H4 (cell line): Measurements from ENCODE around the gene TMEM256. TPM values are rescaled to one million over a fixed set of nuclear protein-coding genes. Genes with fewer than 3 reads are reported as not detected.

ENCODE experiments used
- DNase-seq: peaks from one replicate; pipeline ENCODE4 v3.0.0-alpha.2; 2015; ENCODE audit warnings: low spot score
- total RNA-seq: library from RNA; depleted of rRNA; stranded (reverse); fragments of >200 nt; shearing (Covaris generic); gene quantifications from 2 replicates; pipeline ENCODE4 v1.2.3, GENCODE V29; 2014

Gene TMEM256
- total RNA-seq, 1 experiment from 2014 or later, result 76.1 TPM

DNA sequence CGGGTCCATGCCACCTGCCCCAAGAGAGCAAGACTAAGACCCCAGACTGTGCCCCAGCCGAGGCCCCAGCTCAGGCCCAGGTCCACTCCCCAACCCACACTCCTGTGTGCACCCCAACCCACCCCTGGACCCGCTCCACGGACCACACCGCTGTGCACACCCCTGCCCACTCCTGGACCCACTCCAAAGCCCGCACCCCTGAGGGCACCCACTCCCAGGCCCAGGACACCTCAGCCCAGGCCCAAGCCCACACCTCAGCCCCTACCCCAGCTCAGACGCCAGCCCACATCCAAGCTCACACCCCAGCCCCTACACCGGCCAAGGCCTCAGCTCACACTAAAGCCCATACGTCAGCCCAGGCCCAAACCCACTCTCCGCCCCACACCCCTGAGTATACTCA, 25.8 kb upstream of the TMEM256 start:
- no peak for DNase-seq

GRCh38 chr17:7428557-7428956, 24.7 kb upstream of the TMEM256 start, which contains the start of gene SPEM3:
TSS of gene SPEM3 (plus strand) at chr17:7428857. CDS start at chr17:7428903, 46 bp downstream.
- no peak for DNase-seq

GRCh38 chr17:7427549-7427948, 23.7 kb upstream of the TMEM256 start:
- DNase-seq, result no peak

GRCh38 chr17:7426896-7427489, 23.1 kb upstream of the TMEM256 start:
- no peak for DNase-seq

- DNase-seq, result no peak
Measured at GRCh38 chr17:7426203-7426863, 22.4 kb upstream of the TMEM256 start.

GRCh38 chr17:7425756-7426155, 21.9 kb upstream of the TMEM256 start:
- DNase-seq, result no peak

DNA sequence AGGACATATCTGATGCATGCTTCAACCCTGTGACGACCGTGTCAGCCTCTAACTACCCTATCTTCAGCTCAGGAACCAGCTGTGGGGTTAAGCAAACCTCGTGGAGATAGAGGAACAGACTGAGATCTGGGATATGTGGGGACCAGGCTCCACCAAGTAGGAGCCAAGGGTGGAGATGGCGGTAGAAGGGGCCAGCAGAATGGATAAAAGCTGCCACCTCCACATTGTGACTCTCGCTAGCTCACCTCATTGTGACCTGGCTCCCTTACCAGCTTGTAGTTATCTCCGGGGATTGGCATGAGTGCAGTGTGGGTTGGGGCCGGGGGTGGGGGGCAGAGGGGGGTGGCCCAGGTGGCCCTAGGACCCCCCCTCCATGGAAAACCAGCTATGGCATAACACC, 21.4 kb upstream of the TMEM256 start, which contains the start of gene SPEM2:
TSS of gene SPEM2 (plus strand) at position 301 of the 400 bp plus-strand sequence. CDS start at position 374, 73 bp downstream.
- DNase-seq, result no peak

- DNase-seq, result no peak
Measured at GRCh38 chr17:7423679-7424078, 19.8 kb upstream of the TMEM256 start.

DNA sequence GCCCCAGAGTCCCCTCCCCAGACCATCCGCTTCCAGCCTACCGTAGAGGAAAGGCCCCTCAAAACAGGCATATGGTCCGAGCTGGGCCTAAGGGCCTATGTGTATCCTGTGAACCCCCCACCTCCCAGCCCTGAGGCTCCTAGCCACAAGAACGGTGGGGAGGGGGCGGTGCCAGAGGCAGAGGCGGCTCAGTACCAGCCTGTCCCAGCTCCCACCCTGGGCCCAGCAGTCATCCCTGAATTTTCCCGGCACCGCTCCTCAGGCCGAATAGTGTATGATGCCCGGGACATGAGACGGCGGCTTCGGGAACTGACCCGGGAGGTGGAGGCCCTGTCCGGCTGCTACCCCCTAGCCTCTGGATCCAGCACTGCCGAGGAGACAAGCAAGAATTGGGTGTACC, 17.3 kb upstream of the TMEM256 start:
- DNase-seq, result no peak

DNA sequence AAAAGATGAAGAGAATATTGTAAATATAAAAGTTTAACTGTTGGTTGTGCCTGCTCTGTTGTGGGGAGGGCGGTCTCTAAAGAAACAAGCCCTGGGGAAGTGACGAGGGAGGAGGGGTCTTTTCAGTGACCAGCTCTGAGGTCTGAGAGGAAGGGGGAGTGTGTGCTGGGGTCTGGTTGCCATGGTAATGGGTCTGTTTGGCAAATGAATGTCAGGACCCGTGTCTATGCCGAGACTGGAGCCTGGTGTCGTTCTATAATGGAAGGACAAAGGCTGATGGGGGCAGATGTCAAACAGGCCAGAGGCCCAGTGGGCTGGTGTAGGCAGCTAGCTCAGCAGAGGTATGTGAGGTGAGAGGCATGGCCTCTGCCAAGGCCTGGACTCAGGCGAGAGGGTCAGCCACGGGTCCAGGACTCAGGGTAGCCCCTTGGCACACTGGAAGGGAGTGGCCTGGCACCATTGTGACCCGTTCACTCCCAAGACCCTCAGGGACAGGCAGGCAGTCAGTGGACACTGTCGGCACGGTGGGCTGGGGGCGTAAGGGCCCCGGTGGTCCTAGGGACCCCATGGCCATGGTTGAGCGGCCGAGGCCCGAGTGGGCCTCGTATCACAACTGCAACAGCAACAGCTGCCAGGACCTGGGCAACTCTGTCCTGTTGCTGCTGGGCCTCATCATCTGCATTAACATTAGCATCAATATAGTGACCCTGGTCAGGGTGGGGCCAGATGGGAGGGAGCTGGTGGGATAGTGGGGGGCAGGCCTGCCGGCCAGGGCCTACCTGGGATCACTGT, 16.1 kb upstream of the TMEM256 start, which contains the start of gene SPEM1:
TSS of gene SPEM1 (plus strand) at position 506 of the 792 bp plus-strand sequence. CDS start at position 567, 61 bp downstream.
- no peak for DNase-seq

GRCh38 chr17:7418472-7419152, 14.7 kb upstream of the TMEM256 start:
- no peak for DNase-seq

GRCh38 chr17:7417056-7417655, 13.3 kb upstream of the TMEM256 start:
- DNase-seq, result no peak

DNA sequence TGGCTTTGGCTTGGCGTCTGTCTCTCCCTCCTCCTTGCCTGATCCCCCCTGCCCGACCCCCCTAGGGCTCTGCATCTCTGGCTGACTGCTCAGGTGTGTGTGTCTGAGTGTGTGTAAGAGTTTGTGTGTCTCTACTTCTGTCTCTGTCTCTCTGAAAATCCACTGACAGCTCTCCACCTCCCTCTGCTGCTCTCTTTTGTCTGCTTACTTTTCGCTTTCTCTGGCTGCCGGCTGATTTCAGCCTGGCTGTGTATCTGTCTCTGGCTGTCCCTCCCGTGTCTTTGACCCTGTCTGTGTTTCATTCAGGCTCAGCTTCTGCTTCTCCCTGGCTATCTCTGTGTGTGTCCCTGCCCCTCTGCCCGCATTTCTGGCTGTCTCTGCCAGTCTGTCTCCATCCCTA, 12.4 kb upstream of the TMEM256 start:
- no peak for DNase-seq

- no peak for DNase-seq
Measured at GRCh38 chr17:7415784-7416183, 11.9 kb upstream of the TMEM256 start.

DNA sequence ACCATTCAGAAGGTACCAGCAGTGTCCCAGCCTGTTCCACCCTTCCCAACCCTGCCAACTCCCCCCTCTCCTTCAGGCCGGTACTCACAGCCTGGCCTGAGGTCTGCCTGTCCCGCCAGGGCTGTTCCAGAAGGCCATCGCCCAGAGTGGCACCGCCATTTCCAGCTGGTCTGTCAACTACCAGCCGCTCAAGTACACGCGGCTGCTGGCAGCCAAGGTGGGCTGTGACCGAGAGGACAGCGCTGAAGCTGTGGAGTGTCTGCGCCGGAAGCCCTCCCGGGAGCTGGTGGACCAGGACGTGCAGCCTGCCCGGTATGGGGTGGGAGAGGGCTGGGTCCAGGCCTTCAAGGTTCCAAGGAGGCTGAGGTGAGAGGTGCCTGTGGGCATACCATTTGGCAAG, 10.9 kb upstream of the TMEM256 start:
- DNase-seq, result no peak

- DNase-seq, result no peak
Measured at GRCh38 chr17:7413346-7413985, 9.6 kb upstream of the TMEM256 start.

GRCh38 chr17:7411427-7411750, 7.5 kb upstream of the TMEM256 start:
- DNase-seq, result no peak

DNA sequence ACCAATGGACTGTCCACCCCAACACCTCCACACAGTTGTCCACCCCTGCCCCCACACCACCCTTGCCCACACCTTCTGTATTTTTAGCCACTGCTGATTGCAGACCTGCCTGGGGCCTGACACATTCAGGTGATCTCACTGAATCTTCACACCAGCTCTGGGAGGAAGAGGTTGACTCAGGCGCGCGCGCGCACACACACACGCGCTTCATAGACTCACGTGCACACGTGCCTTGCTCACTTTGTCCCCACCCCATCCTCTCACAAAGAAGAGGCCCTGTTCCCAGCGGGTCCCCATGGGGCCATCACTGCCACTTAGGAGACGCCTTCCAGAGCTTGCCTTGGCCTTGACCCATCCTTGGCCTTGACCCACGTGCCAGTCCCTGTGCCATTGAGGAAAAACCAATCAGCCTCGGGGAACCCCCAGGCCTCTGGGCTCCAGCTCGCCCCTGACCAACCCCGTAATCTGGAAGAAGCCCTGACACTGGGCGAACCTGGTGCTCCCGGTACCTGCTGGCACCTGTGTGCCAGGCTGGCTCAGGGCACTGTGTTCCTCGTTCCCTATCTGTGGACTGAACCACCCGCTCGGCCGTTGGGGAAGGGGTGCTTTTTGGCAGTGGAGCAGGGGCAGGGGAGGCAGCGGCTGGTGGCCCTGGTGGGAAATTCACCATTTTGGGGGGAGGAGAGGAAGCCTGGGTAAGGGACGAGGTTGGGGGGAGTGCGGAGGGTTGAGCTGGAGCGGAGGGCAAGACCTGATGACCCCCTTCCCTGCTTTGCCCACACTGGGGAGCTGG, 6.9 kb upstream of the TMEM256 start:
- DNase-seq, result no peak

GRCh38 chr17:7409716-7410115, 5.8 kb upstream of the TMEM256 start:
- DNase-seq, result no peak

GRCh38 chr17:7408863-7409262, 5.0 kb upstream of the TMEM256 start:
- no peak for DNase-seq
